Central memory CD4-positive, alpha-beta T cell (primary cell): ENCODE measurements around the gene ZNF385B.

ENCODE experiments used
- DNase-seq: peaks from one replicate; pipeline ENCODE4 v3.0.0; 2022

Gene ZNF385B

DNA sequence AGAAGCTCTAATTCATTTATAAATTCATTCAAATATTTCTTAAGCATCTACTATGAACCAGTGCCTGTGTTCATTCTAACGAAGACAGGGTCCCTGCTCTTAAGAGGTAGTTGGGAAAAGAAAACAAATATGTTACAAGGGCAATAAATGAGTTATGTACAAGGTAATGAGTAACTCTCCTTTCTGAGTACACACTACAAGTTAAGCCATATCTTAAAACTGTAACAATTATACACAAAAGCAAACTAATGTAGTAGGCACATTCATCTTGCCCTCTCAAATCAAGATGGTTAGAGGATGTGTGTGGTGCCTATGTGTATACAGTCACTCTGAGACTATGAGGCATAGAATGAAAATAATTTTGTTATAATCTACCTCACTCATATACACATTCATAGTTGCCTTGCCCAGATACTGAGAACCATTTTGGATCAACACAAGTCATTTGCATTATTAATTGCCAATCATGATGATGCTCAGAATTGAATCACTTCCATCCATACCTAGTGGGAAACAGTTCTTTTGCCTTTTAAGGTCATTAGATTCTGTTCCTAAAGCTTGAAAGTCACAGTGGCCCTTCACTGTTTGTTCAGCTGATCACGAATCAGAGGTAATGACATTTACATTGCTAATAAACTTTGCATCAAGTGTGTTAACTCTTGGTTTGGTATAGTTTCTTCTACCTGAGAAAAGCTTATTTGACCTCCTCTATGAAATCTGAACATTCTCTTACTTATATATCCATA is 283.1 kb downstream of the ZNF385B start:
- no peak for DNase-seq

DNA sequence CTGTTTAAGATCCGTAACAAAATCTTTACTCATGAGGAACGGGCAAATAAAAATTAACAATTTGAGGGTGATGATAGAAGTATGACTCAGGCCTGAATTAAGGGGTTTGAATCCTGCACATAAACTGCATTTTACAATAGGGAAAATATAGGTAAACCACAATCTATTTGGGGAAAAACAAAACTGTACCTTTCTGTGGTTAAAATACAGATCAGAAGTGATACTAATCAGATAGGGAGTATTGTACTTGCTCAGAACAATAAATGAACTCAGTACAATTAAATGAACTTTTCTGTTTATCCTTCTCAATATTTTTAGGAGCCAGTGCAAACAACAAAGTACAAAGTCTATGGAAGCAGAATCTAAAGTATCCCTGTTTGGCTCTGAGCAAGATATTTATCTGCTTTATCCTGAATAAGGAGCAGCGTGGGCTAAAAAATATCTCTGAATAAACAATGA is 287.3 kb downstream of the ZNF385B start:
- no peak for DNase-seq

DNA sequence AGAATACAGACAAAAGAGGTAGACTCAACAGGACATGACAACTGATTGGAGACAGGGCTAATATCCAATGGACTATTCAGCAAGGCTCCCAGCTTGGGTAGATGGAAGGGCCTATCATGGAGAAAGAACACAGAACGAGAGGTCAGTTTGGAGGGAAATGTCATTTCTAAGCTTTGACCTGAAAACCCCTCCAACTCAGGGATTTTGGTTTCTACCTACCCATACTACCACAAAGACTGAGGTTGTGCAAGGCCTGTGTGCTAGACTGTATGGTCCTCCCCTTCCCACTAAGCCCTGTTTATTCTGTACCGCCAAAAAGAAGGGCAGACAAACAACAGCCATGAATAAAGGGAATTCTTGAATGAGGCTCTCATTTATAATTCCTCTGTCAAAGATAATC is 288.9 kb downstream of the ZNF385B start:
- no peak for DNase-seq

DNA sequence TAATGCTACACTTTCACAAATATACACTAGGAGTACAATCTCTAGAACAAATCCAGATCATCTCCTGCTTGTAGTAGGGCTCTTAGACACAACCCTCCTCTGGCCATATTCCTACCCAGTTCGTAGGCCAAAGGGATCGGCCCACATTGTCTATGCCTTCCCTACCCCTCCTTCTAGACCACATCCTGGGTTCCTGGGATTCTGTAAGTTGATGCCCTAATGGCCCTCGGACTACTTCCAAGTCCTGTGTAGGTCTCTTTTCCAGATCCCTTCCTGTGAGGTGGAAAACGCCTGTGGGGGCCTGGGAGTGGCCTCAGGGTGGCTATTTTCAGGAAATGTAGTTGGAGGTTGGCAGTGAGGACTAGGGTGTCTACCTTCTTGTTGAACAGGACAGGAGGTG is 289.7 kb downstream of the ZNF385B start:
- no peak for DNase-seq

DNA sequence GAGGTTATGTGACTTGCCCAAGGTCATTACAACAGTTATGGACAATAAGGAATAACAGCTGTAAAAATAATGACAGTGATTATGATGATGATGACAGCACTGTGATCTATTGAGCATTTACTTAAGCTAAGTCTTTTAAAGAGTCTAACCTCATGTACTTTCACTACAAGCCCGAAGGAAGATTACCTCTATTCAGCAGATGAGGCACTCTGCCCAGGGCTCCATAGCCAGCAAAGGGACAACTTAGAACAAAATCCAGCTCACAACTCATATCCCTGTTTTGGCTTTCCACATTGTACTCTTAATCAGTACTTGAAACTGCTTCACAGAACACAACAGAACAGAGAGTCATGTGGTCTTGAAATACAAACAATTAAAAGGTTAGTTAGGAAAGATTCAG is 290.2 kb downstream of the ZNF385B start:
- no peak for DNase-seq

DNA sequence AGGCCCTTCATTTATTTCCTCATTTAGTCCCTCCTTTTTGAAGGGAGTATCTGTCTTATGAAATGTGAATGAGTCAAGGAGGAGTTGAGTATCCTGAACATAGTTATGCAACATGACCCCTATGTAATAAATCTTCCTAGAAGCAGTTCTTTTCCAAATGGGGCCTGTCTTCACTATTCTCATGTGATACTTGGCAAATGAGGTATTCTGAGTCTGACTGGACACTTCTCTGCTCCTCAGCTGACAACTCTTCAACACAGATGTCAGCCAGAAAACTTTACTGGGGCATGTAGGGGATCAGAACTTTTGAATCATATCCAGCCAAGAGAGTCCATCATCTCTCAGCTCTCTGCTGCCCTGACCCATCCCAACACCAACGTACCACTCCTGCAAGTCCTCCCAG is 291.6 kb downstream of the ZNF385B start:
- no peak for DNase-seq

DNA sequence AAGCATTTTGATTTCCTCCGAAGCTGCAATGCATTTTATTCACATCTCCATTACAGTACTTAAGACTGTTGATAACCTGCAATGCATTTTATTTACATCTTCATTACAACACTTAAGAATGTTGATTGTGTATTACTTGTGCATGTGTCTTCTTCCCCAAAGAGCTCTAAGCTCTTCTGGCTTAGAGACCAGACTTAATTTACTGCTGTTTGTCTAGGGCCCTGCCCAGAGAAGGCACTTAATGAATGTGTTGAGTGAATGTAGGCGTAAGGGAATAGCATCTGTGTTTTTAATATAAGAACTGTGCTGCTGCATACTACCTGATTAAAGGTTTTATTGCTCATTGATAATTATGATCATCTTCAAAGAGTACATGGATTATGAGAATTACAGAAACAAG is 295.6 kb downstream of the ZNF385B start:
- no peak for DNase-seq

DNA sequence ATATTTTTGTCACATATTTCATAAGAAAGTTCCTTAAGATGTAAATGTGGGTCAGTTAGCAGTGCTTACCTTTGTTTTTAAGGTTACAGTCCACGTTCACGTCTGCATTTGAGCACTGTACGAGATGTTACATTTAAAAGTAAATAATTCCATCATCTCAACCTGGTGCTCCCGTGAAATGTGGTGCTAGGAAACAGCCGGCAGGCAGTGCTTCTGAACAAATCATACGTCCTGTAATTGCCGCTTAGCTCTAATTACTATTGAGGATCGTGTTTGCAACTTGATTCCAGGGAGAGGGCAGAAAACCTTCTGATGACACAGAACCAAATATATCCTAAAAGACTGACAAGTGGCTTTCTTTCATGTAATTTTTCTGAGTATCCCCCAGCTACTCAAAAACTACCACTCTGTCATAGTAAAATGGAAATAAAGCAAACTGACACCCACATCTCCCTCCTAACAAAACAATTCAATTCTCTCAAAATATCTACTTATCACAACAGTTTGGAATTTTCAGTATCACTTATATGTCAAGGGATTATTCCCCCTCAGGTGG is 299.0 kb downstream of the ZNF385B start:
- DNase-seq = no peak

DNA sequence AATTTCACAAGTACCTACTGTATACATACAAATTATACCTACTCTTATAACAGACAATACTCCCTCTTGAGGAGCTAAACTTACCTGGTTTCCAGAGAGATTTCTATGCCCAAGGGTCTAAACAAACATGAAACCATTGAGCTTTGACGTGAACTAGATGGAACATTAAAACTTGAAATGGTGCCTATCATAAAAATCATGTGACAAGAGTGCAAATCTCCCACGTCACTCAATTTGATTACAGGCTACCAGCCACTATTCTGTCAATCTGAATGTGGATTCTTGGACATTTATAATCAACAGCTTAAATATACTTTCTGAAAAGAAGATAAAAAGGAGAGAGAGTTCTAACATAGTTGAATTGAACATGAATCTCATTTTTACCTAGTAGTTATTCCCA is 299.7 kb downstream of the ZNF385B start:
- DNase-seq = no peak

DNA sequence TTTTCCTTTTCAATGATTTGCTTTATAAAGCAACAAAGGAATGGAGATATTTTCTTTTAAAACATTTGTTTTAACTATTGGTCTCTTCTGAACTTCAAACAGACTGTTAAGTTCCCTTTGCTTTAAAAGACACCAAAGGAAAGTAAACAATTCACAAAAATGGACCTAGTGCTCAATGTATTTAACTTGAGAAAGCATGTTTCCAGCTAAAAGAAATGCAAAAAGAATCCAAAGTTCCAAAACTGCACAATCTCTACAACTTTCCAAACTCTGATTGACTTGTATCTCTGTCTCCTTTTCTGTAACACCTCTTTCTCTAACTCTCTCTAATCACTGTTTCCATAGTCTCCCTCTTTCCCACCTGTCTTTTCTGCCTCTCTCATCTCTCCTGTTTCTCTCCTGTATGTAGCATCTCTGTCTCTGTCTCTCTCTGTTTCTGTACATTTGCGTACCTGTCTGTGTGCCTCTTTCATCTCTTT is 301.1 kb downstream of the ZNF385B start:
- no peak for DNase-seq

DNA sequence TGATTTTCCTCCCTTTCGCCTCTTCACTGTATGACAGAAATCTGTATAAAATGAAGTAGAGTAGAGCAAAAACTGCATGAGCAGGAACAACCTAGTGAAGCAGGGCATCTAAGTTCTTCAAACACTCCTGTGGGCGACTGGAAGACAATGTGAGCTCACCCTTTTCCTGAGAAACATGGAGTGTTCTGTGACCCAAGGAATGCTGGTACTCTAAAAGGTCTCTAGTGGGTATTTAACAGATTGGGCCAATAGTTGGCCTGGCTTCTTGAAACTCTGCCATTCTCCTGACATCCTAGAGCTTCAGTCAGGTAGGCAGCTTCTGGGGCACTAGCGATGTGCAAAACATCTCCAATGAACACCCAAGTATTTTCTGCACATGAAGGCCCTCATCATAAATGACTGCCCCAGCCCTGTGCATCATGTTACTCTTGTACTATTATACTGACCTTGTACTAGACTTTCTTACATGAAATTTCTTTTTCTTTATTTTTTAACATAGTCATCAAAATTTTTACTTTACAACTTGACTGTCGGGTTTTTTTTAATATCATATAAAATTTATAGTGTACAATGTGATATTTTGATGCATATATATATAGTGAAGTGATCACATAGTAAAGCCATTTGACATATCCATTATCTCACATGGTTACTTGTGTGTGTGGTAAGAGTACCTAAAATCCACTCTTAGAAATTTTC is 302.2 kb downstream of the ZNF385B start:
- DNase-seq = no peak

DNA sequence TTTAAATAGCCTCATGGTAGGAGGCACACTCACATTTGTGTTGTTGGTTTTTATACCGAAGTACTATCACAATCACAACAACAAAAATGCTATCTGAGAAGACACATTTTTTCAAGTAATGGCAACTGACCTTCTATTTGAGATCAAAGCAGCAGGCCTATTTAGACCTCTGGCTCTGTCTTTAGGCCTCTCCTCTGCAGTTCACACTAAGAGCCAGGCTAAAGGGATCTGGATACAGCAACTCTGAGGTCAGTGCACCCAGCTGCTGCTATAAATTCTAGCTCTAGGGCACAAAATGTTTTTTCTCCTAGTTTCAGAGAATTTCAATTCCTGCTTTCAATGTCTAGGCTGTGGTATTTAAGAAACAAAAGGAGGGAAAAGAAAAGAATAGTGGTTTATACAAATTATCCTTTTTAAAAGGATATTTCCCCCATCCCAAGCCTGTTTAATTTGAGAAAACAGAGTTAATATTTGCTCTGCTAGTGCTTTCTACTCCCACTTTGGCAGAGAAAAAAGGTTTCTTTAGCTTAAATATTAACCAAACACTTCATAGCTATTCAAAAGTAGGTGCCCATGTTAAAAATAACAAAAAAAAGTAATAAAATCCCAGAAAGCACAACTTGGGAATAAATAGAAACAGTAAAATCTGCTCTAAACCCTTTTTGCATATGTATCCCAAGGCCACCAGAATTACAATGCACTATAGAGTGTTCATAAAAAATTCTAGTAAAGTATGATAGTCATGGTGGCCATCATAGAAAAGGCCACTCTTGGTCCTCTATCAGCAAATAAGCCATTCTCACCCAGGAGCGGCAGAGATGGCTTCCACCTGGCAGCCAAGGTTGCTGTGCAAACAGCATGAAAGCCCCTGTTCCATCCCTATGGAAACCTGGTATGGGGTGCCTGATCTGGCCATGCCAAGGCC is 303.1 kb downstream of the ZNF385B start:
- no peak for DNase-seq

DNA sequence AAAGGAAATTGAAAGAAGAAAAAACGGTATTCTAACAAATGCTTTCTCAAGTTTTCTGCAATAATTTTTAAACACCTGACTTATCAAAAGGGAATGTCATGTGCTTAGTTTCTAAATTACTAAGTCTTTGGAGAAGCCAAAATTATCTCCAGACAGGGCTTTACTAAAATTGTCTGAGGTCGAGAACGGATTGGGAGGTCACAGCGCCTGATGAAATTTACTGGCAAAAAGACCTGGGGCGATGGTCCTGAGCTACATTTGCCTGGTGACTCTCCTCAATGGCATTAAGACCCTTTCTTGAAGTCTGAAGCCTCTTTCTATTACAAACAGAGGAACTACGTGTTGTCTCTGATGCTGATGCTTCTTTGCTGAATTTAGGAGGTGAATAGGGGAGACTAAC is 305.0 kb downstream of the ZNF385B start:
- DNase-seq = no peak

DNA sequence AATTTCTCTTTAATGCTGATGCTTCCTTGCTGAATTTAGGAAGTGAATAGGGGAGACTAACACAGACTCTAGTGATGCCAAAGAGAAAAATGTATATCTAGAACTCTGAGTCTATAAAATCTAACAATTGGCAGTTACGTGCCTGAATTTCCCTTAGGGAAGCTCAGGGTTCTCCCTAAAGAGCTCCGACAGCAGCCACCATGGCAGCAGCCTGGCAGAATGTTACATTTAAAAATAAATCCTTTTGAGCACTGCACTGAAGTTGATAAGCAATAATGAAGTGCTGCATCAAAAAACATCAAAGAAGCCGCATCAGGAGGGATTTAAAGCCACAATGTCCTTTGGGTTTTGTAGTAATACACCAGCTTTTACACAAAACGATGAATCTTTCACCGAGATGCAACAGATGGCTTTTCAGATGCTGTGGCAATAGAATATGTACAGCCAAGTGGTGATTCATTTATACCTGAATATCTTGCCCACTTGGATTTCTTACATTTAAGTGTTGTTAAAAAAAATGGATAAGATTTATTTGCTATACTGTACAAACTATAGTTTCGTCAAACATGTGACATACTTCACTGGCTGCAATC is 305.6 kb downstream of the ZNF385B start:
- DNase-seq = no peak

DNA sequence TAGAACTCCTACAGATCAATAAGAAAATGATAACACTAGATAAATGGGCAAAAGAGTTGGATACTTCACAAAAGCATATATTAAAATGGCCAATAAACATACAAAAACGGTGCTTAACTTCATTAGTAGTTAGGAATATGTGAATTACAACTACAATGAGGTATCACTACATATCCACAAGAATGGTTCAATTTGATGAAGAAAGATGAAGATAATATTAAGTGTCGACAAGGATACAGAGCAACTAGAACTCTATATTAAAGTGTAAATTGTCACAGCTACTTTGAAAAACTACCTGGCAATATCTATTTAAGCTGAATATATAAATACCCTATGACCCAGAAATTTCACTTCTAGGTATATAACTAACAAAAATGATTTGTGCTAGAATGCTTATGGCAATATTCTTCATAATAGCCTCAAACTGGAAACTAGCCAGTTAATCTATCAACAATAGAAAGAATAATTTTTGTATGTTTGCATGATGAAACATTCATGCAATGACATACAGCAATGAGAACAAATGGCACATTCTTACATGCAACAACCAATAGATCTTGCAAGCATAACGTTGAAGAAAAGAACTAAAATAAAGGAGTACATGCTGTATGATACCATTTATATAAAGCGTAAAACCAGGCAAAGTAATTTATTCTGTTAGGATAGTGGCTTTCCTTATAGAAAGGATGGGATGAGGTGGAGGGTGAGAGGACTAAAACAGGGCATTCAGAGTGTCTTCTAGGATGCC is 306.6 kb downstream of the ZNF385B start:
- no peak for DNase-seq

DNA sequence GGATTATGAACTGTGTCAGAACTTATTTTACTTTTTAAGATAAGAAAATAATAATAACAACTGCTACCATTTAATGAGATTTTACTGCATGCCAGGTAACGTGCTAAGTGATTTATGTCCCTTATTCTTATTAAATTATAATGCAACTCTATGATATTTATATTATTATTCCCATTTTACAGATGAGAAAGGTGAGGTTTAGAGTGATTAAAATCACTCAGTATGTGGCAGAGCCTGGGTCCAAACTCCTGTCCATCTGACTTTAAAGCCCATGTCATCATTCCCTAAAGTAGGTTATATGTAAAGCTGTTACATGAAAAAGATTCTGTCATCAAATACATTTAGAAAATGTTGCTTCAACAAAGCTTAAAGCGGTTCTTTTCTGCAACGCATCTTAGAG is 308.0 kb downstream of the ZNF385B start:
- DNase-seq = no peak

DNA sequence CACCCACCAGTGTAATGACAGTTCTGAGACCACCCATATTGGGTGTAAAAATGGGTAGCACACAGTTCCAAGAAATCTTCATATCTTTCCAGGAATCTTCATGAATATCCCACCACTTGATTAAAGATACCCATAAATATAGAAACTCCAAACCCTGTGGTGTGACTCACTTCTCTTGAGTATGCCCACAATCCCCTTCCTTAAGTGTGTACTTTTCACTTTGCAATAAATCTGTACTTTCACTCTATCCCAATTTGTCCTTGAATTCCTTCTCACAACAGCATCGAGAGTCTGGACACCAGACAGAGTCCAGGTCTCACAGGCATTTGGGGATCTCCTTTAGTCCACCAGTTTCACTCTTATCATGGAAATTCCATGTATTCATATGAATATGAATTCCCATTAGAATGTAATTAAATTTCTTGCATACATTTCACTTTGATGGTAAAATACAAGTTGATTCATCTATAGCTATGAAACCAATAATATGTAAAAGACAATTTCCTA is 309.8 kb downstream of the ZNF385B start:
- no peak for DNase-seq

DNA sequence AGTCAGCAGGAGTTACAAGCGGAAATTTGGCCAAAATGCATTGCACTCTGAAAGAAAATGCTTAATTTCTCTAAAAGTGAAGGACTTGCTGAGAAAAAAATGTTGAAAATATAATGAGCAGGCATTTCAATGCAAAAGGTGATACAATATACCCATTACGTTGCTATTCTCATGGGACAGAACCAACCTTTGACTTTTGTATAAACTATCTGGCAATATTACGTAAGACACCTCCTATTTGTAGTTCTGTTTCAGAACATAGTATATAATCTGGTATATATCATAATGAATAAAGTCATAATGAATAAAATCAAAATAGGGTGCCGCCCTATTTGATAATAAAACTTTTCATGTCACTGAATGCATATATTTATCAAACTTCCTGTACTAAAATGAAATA is 310.6 kb downstream of the ZNF385B start:
- DNase-seq = no peak

DNA sequence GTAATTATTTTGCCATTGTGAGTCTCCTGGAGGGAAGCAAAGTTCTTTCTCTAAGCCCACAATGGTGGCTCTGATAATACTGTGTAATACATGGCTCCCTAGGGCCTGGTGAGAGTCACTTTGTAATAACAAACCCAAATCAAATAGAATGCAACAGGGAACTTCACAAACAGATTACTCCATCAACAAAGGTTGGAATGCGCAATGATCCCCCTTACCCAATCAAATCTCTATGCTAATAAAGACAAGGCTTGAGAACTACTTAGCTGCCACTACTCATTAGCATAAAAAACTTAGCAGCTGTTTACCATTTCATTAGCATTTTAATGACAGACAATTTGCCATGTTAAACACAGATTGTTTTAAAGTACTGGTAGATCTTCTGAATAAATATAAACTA is 311.2 kb downstream of the ZNF385B start:
- no peak for DNase-seq

DNA sequence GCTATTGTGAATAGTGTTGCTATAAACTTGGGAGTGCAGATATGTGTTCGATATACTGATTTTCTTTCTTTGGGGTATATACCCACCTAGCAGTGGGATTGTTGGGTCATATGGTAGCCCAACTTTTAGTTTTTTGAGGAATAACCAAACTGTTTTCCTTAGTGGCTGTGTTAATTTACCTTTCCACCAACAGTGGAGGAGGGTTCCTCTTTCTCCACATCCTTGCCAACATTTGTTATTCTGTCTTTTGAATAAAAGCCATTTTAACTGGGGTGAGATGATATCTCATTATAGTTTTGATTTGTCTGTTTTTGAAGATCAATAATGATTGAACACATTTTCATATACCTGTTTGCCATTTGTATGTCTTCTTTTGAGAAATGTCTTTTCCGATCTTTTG is 314.8 kb downstream of the ZNF385B start:
- no peak for DNase-seq

DNA sequence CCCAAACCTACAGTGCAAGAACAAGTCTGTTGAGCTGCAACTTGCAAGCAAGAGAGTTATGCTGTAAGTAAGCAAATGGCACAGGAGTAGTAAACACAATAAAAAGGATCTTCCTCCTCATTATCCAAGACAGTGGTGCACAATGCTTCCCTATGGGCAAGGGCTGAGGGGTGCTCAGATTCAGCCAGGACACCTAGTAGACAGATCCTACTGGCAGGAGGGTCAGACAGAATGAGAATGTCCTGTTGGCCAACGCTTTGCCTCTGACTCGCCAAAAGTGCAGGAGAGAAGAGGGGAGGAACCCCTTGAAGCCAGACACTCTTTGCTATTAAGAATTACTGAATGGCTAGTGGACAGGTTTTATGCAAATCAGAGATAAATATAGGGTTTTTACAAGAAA is 316.4 kb downstream of the ZNF385B start:
- DNase-seq = no peak
